HEK293 (cell line): ENCODE data around the gene ANKZF1.

Experiments
- BCL11A ChIP-seq: fragments of 450-650 bp; formaldehyde crosslinking; IDR thresholded peaks from 2 replicates; pipeline ENCODE4 v1.5.1; 2016; ENCODE audit warnings: low read depth, missing biosample characterization, missing genetic modification characterization
- CTCF ChIP-seq: fragments of 450-650 bp; formaldehyde crosslinking; IDR thresholded peaks from 2 replicates; pipeline ENCODE4 v1.5.1; 2016; ENCODE audit warnings: missing biosample characterization, missing genetic modification characterization
- ZNF354C ChIP-seq: fragments of 450-650 bp; formaldehyde crosslinking; IDR thresholded peaks from 2 replicates; pipeline ENCODE4 v1.5.1; 2016; ENCODE audit warnings: missing biosample characterization, missing genetic modification characterization, low read depth, borderline replicate concordance
- ZNF707 ChIP-seq: fragments of 450-650 bp; formaldehyde crosslinking; IDR thresholded peaks from 2 replicates; pipeline ENCODE4 v1.5.1; 2016; ENCODE audit warnings: missing biosample characterization, missing genetic modification characterization

- TF ChIP-seq CTCF (tag by site-specific recombination) (no peak), ZNF707 (tag by site-specific recombination) (no peak), ZNF354C (tag by site-specific recombination) (no peak), BCL11A (tag by site-specific recombination) (no peak)
Observed at GRCh38 chr2:219205981-219206327, 23.7 kb upstream of the ANKZF1 start.
